Measurements from ENCODE around the gene DNMBP. TPM values are rescaled to one million over a fixed set of nuclear protein-coding genes. Genes with fewer than 3 reads are reported as not detected.

The DNMBP gene
- total RNA-seq, 2 experiments from 2014 or later, result 2.2 to 2.3 TPM

DNA sequence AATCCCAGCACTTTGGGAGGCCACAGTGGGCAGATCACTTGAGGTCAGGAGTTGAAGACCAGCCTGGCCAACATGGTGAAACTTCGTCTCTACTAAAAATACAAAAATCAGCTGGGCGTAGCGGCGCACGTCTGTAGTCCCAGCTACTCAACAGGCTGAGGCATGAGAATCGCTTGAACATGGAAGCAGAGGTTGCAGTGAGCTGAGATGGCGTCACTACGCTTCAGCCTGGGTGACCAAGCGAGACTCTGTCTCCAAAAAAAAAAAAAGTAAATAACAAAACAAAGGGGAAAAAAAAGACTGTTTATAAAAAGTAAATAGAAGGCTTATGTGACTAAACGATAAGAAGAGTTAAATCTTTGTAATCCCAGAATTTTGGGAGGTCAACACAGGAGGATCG, 15.0 kb upstream of the DNMBP start:
- Histone ChIP-seq H3K4me1 (ENCODE audit: insufficient read depth, low read length) (peaks cover 4% of the 10 kb centered on the region), H3K36me3 (ENCODE audit: insufficient read depth, low read length) (no peaks in the 10 kb centered on the region), H3K4me3 (ENCODE audit: low read length) (no peak overlapping the region), H3K27me3 (ENCODE audit: control insufficient read depth in 1 of 2, insufficient read depth in 2 of 2, low read length in 2 of 2) (no peaks in the 10 kb centered on the region), H3K27ac (ENCODE audit: low read depth in 1 of 2, low read length in 2 of 2) (no peak overlapping the region), H3K9me3 (ENCODE audit: control insufficient read depth in 1 of 2, insufficient read depth in 1 of 2, low read length in 2 of 2) (peaks cover 6 to 14% of the 10 kb centered on the region in 2 experiments)
- CTCF ChIA-PET, result no interaction called here
- no peak overlapping the region for H3K27ac Mint-ChIP-seq
- peaks cover 3% of the 10 kb centered on the region for H3K9me3 Mint-ChIP-seq
- intact Hi-C loops (cut with DNase I, micrococcal nuclease), result no loop called here
- TF ChIP-seq, protein P1, sequence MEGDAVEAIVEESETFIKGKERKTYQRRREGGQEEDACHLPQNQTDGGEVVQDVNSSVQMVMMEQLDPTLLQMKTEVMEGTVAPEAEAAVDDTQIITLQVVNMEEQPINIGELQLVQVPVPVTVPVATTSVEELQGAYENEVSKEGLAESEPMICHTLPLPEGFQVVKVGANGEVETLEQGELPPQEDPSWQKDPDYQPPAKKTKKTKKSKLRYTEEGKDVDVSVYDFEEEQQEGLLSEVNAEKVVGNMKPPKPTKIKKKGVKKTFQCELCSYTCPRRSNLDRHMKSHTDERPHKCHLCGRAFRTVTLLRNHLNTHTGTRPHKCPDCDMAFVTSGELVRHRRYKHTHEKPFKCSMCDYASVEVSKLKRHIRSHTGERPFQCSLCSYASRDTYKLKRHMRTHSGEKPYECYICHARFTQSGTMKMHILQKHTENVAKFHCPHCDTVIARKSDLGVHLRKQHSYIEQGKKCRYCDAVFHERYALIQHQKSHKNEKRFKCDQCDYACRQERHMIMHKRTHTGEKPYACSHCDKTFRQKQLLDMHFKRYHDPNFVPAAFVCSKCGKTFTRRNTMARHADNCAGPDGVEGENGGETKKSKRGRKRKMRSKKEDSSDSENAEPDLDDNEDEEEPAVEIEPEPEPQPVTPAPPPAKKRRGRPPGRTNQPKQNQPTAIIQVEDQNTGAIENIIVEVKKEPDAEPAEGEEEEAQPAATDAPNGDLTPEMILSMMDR (IDR thresholded peaks at IDR 0.05), result no peak
- POLR2A ChIA-PET, result no interaction called here
- H3K4me1 Mint-ChIP-seq (ENCODE audit: low read depth), result no peaks in the 10 kb centered on the region
- H3K36me3 Mint-ChIP-seq (ENCODE audit: low read depth), result no peaks in the 10 kb centered on the region
- DNase-seq, result no peak
- ATAC-seq (ENCODE audit: poor library complexity), result no peak
- H3K4me3 Mint-ChIP-seq, result no peak overlapping the region
- H3K27me3 Mint-ChIP-seq, result peaks cover 10% of the 10 kb centered on the region

DNA sequence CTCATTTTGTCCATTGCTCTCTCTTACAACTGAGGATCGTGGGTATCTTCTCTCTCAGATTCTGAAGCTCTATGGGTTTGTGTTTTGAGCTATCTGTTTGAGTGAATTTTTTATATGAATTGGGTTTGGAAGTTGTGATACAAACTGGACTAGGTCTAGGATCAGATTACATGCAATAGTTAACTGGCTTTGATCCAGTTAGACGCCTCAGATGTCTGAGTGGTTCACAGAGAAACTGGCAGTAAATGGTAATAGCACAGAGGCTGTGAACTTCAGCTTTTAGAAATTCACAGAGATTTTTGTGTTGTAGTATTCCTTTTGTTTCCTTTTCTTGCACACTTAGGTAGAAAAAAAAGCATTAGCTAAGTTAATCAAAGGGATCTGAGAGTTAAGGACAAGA, 12.7 kb upstream of the DNMBP start:
- Mint-ChIP-seq H3K36me3 (ENCODE audit: low read depth) (no peaks in the 10 kb centered on the region), H3K27me3 (peaks cover 5% of the 10 kb centered on the region), H3K4me3 (no peak overlapping the region), H3K4me1 (ENCODE audit: low read depth) (no peaks in the 10 kb centered on the region), H3K27ac (no peak overlapping the region), H3K9me3 (no peaks in the 10 kb centered on the region)
- Histone ChIP-seq H3K27ac (ENCODE audit: low read depth in 1 of 2, low read length in 2 of 2) (no peak overlapping the region), H3K9me3 (ENCODE audit: control insufficient read depth in 1 of 2, insufficient read depth in 1 of 2, low read length in 2 of 2) (peaks cover 2 to 6% of the 10 kb centered on the region in 2 experiments), H3K4me1 (ENCODE audit: insufficient read depth, low read length) (peaks cover 4% of the 10 kb centered on the region), H3K36me3 (ENCODE audit: insufficient read depth, low read length) (no peaks in the 10 kb centered on the region), H3K4me3 (ENCODE audit: low read length) (no peak overlapping the region), H3K27me3 (ENCODE audit: control insufficient read depth in 1 of 2, insufficient read depth in 2 of 2, low read length in 2 of 2) (no peaks in the 10 kb centered on the region)
- ChIA-PET CTCF (interaction anchor here (1.1 kb wide), 1 partner anchor 12 kb away, joined by 3 read pairs; the partner anchor contains the start of gene DNMBP), POLR2A (no interaction called here)
- no peak for ATAC-seq (ENCODE audit: poor library complexity)
- DNase-seq, result no peak
- TF ChIP-seq, protein P1 (IDR thresholded peaks at IDR 0.05), result no peak
- intact Hi-C loops (cut with DNase I, micrococcal nuclease), result no loop called here

DNA sequence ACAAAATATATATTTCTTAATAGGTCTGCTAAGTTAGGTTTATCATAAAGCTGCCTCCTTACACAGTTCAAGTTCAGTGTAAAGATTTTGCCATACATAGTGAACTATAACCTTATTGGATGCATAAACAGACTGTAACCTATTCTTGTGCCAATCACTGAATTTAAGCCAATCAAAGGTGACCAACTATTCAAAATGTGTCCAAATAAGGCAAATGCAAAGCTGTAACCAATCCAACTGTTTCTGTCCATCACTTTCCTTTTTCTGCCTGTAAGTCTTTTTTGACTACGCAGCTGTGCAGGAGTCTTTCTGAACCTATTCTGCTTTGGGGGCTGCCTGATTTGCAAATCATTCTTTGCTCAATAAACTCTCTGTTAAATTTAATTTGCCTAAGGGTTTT, 11.6 kb upstream of the DNMBP start:
- POLR2A ChIA-PET, result no interaction called here
- H3K4me3 Mint-ChIP-seq, result no peak overlapping the region
- CTCF ChIA-PET, result interaction anchor here (1.1 kb wide), 1 partner anchor 11 kb away, joined by 3 read pairs; the partner anchor contains the start of gene DNMBP

More for the DNA sequence above, 11.6 kb upstream of the DNMBP start:
- Mint-ChIP-seq H3K36me3 (ENCODE audit: low read depth) (no peaks in the 10 kb centered on the region), H3K9me3 (no peaks in the 10 kb centered on the region), H3K27me3 (peaks cover 5% of the 10 kb centered on the region), H3K4me1 (ENCODE audit: low read depth) (no peaks in the 10 kb centered on the region), H3K27ac (no peak overlapping the region)
- ATAC-seq (ENCODE audit: poor library complexity), result no peak
- peaks cover 4% of the 10 kb centered on the region for H3K4me1 ChIP-seq (ENCODE audit: insufficient read depth, low read length)
- no peak overlapping the region for H3K27ac ChIP-seq (ENCODE audit: low read depth in 1 of 2, low read length in 2 of 2)
- H3K9me3 ChIP-seq (ENCODE audit: control insufficient read depth in 1 of 2, insufficient read depth in 1 of 2, low read length in 2 of 2), result no peaks in the 10 kb centered on the region
- TF ChIP-seq, protein P1 (IDR thresholded peaks at IDR 0.05), result no peak
- intact Hi-C loops (cut with DNase I, micrococcal nuclease), result no loop called here
- no peak for DNase-seq
- H3K36me3 ChIP-seq (ENCODE audit: insufficient read depth, low read length), result no peaks in the 10 kb centered on the region
- H3K4me3 ChIP-seq (ENCODE audit: low read length), result no peak overlapping the region
- H3K27me3 ChIP-seq (ENCODE audit: control insufficient read depth in 1 of 2, insufficient read depth in 2 of 2, low read length in 2 of 2), result no peaks in the 10 kb centered on the region
